Karpas-422 (cell line): ENCODE data around the gene RSAD1. TPM values are rescaled to one million over a fixed set of nuclear protein-coding genes. Genes with fewer than 3 reads are reported as not detected.

Experiments used
- DNase-seq: peaks from one replicate; pipeline ENCODE4 v3.0.0-alpha.2; 2015
- H2AFZ ChIP-seq: fragments of 200-600 bp; sonication (generic); 2 replicates; pipeline ENCODE4 v1.6.1; 2014; ENCODE audit warnings: antibody characterized with exemption, low read length, mixed read lengths
- H3K27ac ChIP-seq: fragments of 200-600 bp; sonication (generic); 2 replicates; pipeline ENCODE4 v1.5.1; 2014; ENCODE audit warnings: mild to moderate bottlenecking, low read length, moderate library complexity
- H3K27me3 ChIP-seq: fragments of 200-600 bp; sonication (generic); 2 replicates; pipeline ENCODE4 v1.6.1; 2014; ENCODE audit warnings: low read length, mixed read lengths
- H3K36me3 ChIP-seq: fragments of 200-600 bp; sonication (generic); 2 replicates; pipeline ENCODE4 v1.6.1; 2014; ENCODE audit warnings: low read length, mixed read lengths; ENCODE audit not compliant: insufficient read depth
- H3K4me1 ChIP-seq: fragments of 200-600 bp; sonication (generic); 2 replicates; pipeline ENCODE4 v1.6.1; 2014; ENCODE audit warnings: mild to moderate bottlenecking, low read length, mixed read lengths
- H3K4me2 ChIP-seq: fragments of 200-600 bp; sonication (generic); 2 replicates; pipeline ENCODE4 v1.6.1; 2014; ENCODE audit warnings: low read length, low read depth, mild to moderate bottlenecking; ENCODE audit not compliant: poor library complexity, severe bottlenecking
- H3K4me3 ChIP-seq: fragments of 200-600 bp; sonication (generic); 2 replicates; pipeline ENCODE4 v1.5.1; 2014; ENCODE audit warnings: mild to moderate bottlenecking, antibody characterized with exemption, low read length, mixed read lengths
- H3K79me2 ChIP-seq: fragments of 200-600 bp; sonication (generic); 2 replicates; pipeline ENCODE4 v1.6.1; 2014; ENCODE audit warnings: mild to moderate bottlenecking, low read length, mixed read lengths
- H3K9ac ChIP-seq: fragments of 200-600 bp; sonication (generic); 2 replicates; pipeline ENCODE4 v1.6.0; 2014; ENCODE audit warnings: low read length
- H3K9me2 ChIP-seq: fragments of 200-600 bp; sonication (generic), shearing (Covaris generic); replicated peaks from 2 replicates; pipeline ENCODE4 v1.6.0; 2014; ENCODE audit warnings: mild to moderate bottlenecking, low read length, moderate library complexity; ENCODE audit not compliant: insufficient read depth
- H3K9me3 ChIP-seq: fragments of 300-700, 200-600 bp; sonication (generic); 2 replicates; pipeline ENCODE4 v1.6.1; 2014; ENCODE audit warnings: low read length, mixed read lengths
- H4K20me1 ChIP-seq: fragments of 200-600 bp; sonication (generic); 2 replicates; pipeline ENCODE4 v1.6.1; 2014; ENCODE audit warnings: mild to moderate bottlenecking, antibody characterized with exemption, low read length, low read depth; ENCODE audit not compliant: insufficient read depth
- total RNA-seq: library from RNA; depleted of rRNA; stranded (reverse); fragments of >200 nt; shearing (Covaris generic); gene quantifications from 2 replicates; pipeline ENCODE4 v1.2.3, GENCODE V29; 2014; ENCODE audit warnings: low replicate concordance

The RSAD1 gene
- total RNA-seq, 1 experiment from 2014 or later = 15.4 TPM

GRCh38 chr17:50440838-50441829 lies 37.5 kb upstream of the RSAD1 start:
- H3K36me3 ChIP-seq = 0 out of 2 replicates have a peak, but pooled peaks cover 3% of the 10 kb centered on the region
- H3K9me2 ChIP-seq = no peaks in the 10 kb centered on the region
- H3K27ac ChIP-seq = no peak overlapping the region
- H3K9me3 ChIP-seq = no peaks in the 10 kb centered on the region
- no peak for DNase-seq
- H3K27me3 ChIP-seq = no peaks in the 10 kb centered on the region
- H3K4me3 ChIP-seq = no peak overlapping the region
- no peak overlapping the region for H2AFZ ChIP-seq
- no peak overlapping the region for H3K9ac ChIP-seq
- H3K4me1 ChIP-seq = peaks cover 14% of the 10 kb centered on the region
- H3K4me2 ChIP-seq = no peak overlapping the region
- no peaks in the 10 kb centered on the region for H4K20me1 ChIP-seq
- H3K79me2 ChIP-seq = peaks cover 45% of the 10 kb centered on the region

GRCh38 chr17:50443505-50443974 lies 35.1 kb upstream of the RSAD1 start:
- H4K20me1 ChIP-seq = no peaks in the 10 kb centered on the region
- H3K4me2 ChIP-seq = no peak overlapping the region
- peaks cover 56% of the 10 kb centered on the region for H3K79me2 ChIP-seq

DNA sequence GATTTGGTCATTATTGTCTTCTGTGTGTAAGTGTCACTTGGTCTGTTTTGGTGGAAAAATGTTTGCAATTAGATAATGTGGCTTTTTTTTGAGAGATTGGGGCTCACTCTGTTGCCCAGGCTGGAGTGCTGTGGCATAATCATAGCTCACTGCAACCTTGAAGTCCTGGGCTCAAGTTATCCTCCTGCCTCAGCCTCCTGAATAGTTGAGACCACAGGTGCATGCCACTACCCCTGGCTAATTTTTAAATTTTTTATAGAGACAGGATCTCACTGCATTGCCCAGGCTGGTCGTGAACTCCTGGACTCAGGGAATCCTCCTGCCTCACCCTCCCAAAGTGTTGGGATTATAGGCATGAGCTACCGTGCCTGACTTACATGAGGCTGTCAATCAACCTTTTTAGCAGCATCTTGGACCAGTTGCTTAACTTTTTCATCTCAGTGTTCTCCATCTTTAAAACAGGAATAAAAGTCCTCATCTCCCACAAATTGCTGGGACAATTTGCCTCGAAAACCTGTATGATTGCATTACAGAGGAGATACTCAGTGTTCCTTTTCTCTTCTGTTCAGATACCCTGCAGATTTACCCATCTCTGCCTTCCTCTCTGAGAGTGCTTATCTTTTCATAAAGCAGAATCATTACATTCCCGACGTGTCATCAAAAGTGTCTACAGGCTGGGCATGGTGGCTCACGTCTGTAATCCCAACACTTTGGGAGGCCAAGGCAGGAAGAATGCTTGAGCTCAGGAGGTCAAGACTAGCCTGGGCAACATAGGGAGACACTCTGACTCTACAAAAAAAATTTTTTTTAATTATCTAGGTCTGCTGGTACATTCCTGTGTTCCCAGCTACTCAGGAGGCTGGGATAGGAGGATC lies 33.6 kb upstream of the RSAD1 start:
- H3K9me2 ChIP-seq = no peaks in the 10 kb centered on the region
- H3K4me3 ChIP-seq = no peak overlapping the region
- DNase-seq = no peak
- peaks cover 14% of the 10 kb centered on the region for H3K4me1 ChIP-seq
- H3K4me2 ChIP-seq = no peak overlapping the region
- H3K36me3 ChIP-seq = no peaks in the 10 kb centered on the region
- no peak overlapping the region for H2AFZ ChIP-seq
- H3K9ac ChIP-seq = no peak overlapping the region
- no peaks in the 10 kb centered on the region for H3K9me3 ChIP-seq
- H4K20me1 ChIP-seq = no peaks in the 10 kb centered on the region
- H3K79me2 ChIP-seq = peaks cover 54% of the 10 kb centered on the region
- H3K27ac ChIP-seq = no peak overlapping the region
- H3K27me3 ChIP-seq = no peaks in the 10 kb centered on the region

More at GRCh38 chr17:50443505-50443974, 35.1 kb upstream of the RSAD1 start:
- Histone ChIP-seq H3K9me3 (no peaks in the 10 kb centered on the region), H3K9ac (no peak overlapping the region), H3K4me3 (no peak overlapping the region), H3K27ac (no peak overlapping the region), H3K27me3 (no peaks in the 10 kb centered on the region), H3K9me2 (no peaks in the 10 kb centered on the region), H3K4me1 (peaks cover 14% of the 10 kb centered on the region), H2AFZ (no peak overlapping the region), H3K36me3 (no peaks in the 10 kb centered on the region)
- no peak for DNase-seq

DNA sequence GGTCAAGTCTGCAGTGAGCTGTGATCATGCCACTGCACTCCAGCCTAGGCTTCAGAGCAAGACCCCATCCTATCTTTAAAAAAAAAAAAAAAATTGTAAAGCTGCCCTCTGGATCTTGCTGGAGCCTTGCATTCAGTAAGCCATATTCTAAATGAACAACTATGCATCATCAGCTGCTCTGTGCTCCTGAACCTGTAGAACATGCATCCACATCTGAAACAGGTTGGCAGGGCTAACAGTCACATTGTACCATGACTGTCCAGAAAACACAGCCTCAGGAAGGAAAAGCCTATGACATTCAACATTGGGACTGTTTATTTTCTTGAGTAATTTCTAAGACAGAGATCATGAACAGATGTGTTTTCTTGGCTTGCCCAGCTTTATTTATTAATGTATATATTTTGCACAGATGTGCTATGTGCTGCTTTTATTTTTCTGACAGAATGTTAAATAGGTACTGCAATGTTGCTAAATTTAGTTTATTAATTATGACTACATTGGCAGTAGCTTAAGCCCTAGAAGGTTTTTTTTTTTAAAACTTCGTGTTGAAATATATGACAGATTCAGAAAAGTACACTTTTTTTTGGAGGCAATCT lies 32.8 kb upstream of the RSAD1 start:
- DNase-seq = no peak
- Histone ChIP-seq H3K4me1 (peaks cover 14% of the 10 kb centered on the region), H3K27me3 (no peaks in the 10 kb centered on the region), H3K27ac (no peak overlapping the region), H2AFZ (no peak overlapping the region), H4K20me1 (no peaks in the 10 kb centered on the region), H3K79me2 (peaks cover 51% of the 10 kb centered on the region), H3K9me3 (no peaks in the 10 kb centered on the region), H3K9ac (no peak overlapping the region), H3K4me2 (no peak overlapping the region), H3K4me3 (no peak overlapping the region), H3K36me3 (no peaks in the 10 kb centered on the region), H3K9me2 (no peaks in the 10 kb centered on the region)

DNA sequence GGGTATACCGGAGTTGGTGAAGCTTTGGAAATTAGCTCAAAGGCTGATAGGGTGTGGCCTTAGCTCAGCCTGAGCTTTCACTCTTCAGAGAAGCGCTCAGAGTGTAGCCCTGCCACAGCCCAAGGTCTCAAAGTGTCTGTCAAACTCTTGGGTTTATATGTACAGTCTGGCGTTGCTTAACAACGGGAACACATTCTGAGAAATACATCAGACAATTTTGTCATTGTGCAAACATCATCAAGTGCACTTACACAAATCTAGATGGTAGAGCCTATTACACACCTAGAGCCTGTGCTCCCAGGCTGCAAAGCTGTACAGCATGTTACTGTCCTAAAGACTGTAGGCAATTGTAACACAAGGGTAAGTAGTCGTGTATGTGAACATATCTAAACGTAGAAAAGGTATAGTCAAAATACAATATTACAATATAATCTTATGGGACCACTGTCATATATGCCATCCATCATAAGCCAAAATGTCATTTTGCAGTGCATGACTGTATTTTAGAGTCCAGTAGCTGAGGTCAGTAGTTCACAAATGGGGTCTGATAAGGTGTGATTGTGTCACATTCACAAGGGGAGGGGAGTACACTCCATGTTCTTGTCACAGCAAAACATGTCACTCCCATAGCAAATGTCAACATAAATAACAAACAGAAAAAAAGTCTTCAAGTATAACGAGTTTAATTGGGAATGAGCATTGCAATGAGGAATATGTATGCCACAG lies 30.6 kb upstream of the RSAD1 start:
- no peaks in the 10 kb centered on the region for H3K9me3 ChIP-seq
- H3K27ac ChIP-seq = no peak overlapping the region
- no peaks in the 10 kb centered on the region for H3K9me2 ChIP-seq
- H3K4me1 ChIP-seq = peaks cover 22% of the 10 kb centered on the region
- H4K20me1 ChIP-seq = no peaks in the 10 kb centered on the region
- no peak overlapping the region for H2AFZ ChIP-seq
- H3K79me2 ChIP-seq = peaks cover 67% of the 10 kb centered on the region
- no peaks in the 10 kb centered on the region for H3K36me3 ChIP-seq
- H3K9ac ChIP-seq = no peak overlapping the region
- H3K27me3 ChIP-seq = no peaks in the 10 kb centered on the region
- no peak overlapping the region for H3K4me3 ChIP-seq
- H3K4me2 ChIP-seq = no peak overlapping the region
- no peak for DNase-seq

GRCh38 chr17:50448643-50449042 lies 30.0 kb upstream of the RSAD1 start:
- H3K4me3 ChIP-seq = no peak overlapping the region
- no peaks in the 10 kb centered on the region for H3K27me3 ChIP-seq
- no peaks in the 10 kb centered on the region for H3K36me3 ChIP-seq
- H4K20me1 ChIP-seq = no peaks in the 10 kb centered on the region
- H2AFZ ChIP-seq = no peak overlapping the region
- no peak overlapping the region for H3K9ac ChIP-seq
- H3K4me2 ChIP-seq = no peak overlapping the region
- no peak for DNase-seq
- H3K4me1 ChIP-seq = peaks cover 16% of the 10 kb centered on the region
- H3K27ac ChIP-seq = no peak overlapping the region
- no peaks in the 10 kb centered on the region for H3K9me2 ChIP-seq
- no peaks in the 10 kb centered on the region for H3K9me3 ChIP-seq
- H3K79me2 ChIP-seq = peaks cover 66% of the 10 kb centered on the region

DNA sequence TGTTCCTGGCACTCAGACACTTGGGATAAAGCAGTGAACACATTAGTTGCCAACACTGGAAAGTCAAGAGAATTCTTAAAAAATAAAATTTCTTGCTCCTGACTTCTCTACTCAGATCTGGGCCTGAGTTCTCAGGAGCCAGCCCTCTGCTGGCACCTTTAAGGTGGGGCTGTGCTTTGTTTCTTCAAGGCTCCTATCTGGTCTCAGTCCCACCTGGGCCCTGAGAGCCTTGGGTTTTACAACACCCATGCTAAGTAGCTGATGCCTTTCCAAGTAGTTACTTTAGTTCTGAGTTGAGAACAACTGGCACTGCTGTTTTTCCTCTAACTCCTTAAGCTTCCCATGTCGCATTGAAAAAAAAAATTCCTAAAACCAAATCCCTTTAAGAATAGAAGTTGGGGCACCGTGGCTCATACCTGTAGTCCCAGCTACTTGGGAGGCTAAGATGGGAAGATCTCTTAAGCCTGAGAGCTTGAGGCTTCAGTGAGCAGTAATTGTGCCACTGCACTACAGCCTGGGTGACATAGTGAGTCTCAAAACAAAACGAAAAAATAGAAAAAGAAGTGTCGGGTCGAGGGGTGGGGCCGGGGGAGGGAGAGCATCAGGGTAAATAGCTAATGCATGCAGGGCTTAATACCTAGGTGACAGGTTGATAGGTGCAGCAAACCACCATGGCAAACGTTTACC lies 26.6 kb upstream of the RSAD1 start:
- H3K9me2 ChIP-seq = no peaks in the 10 kb centered on the region
- H3K9ac ChIP-seq = no peak overlapping the region
- H4K20me1 ChIP-seq = no peaks in the 10 kb centered on the region
- no peaks in the 10 kb centered on the region for H3K27me3 ChIP-seq
- H3K9me3 ChIP-seq = no peaks in the 10 kb centered on the region
- H3K27ac ChIP-seq = no peak overlapping the region
- H3K4me1 ChIP-seq = peaks cover 14% of the 10 kb centered on the region
- peaks cover 44% of the 10 kb centered on the region for H3K79me2 ChIP-seq
- H3K36me3 ChIP-seq = no peaks in the 10 kb centered on the region
- DNase-seq = no peak
- no peak overlapping the region for H3K4me3 ChIP-seq
- H3K4me2 ChIP-seq = peak overlapping the region; percentile 19
- H2AFZ ChIP-seq = no peak overlapping the region
